ENCODE data around the gene NFYB. TPM values are rescaled to one million over a fixed set of nuclear protein-coding genes. Genes with fewer than 3 reads are reported as not detected.

NFYB gene
- total and polyA plus RNA-seq, 4 donors: 15.5 to 33.0 (median 24.5) TPM

- no peaks in the 10 kb centered on the region for H3K4me1 ChIP-seq (ENCODE audit: control insufficient read depth in 5 of 5, insufficient read depth in 5 of 5, low read length in 5 of 5)
- WGBS, 2 donors: 97 to 98% methylated on average over 3 of the region's 3 CpGs
- no peaks in the 10 kb centered on the region for H3K27me3 ChIP-seq (ENCODE audit: control insufficient read depth in 3 of 3, insufficient read depth in 3 of 3, low read length in 2 of 3)
Measured at GRCh38 chr12:104094284-104094683, 43.7 kb downstream of the NFYB start.

GRCh38 chr12:104091136-104091535, 46.9 kb downstream of the NFYB start:
- Histone ChIP-seq H3K27me3 (ENCODE audit: control insufficient read depth in 3 of 3, insufficient read depth in 3 of 3, low read length in 2 of 3) (no peaks in the 10 kb centered on the region), H3K9me3 (ENCODE audit: control insufficient read depth in 4 of 4, insufficient read depth in 3 of 4, low read length in 3 of 4) (no peaks in the 10 kb centered on the region), H3K4me1 (ENCODE audit: control insufficient read depth in 5 of 5, insufficient read depth in 5 of 5, low read length in 5 of 5) (no peaks in the 10 kb centered on the region), H3K36me3 (ENCODE audit: control insufficient read depth in 4 of 4, insufficient read depth in 4 of 4, low read length in 4 of 4) (peaks cover 12 to 36% (median 33%) of the 10 kb centered on the region in 4 donors), H3K9ac (ENCODE audit: insufficient read depth in 1 of 2, low read length in 2 of 2) (no peak overlapping the region), H3K27ac (ENCODE audit: low read depth in 1 of 2, low read length in 1 of 2) (no peak overlapping the region), H3K4me3 (no peak overlapping the region)
- WGBS, 2 donors: 96% methylated on average over 4 of the region's 4 CpGs
- no peak for ATAC-seq (ENCODE audit: insufficient read depth, low FRiP score)
- no peak for TF ChIP-seq CTCF (IDR thresholded peaks at IDR 0.05; ENCODE audit: control extremely low read depth, extremely low read depth)
- DNase-seq: no peak

More at GRCh38 chr12:104094284-104094683, 43.7 kb downstream of the NFYB start:
- Histone ChIP-seq H3K27ac (ENCODE audit: low read depth in 1 of 2, low read length in 1 of 2) (no peak overlapping the region), H3K36me3 (ENCODE audit: control insufficient read depth in 4 of 4, insufficient read depth in 4 of 4, low read length in 4 of 4) (peaks cover 8 to 39% (median 34%) of the 10 kb centered on the region in 4 donors), H3K9ac (ENCODE audit: insufficient read depth in 1 of 2, low read length in 2 of 2) (no peak overlapping the region), H3K4me3 (no peak overlapping the region), H3K9me3 (ENCODE audit: control insufficient read depth in 4 of 4, insufficient read depth in 3 of 4, low read length in 3 of 4) (no peaks in the 10 kb centered on the region)
- TF ChIP-seq CTCF (IDR thresholded peaks at IDR 0.05; ENCODE audit: control extremely low read depth, extremely low read depth): no peak
- DNase-seq (no peak), ATAC-seq (ENCODE audit: insufficient read depth, low FRiP score) (no peak)

GRCh38 chr12:104090685-104091084, 47.3 kb downstream of the NFYB start:
- Histone ChIP-seq H3K27me3 (ENCODE audit: control insufficient read depth in 3 of 3, insufficient read depth in 3 of 3, low read length in 2 of 3) (no peaks in the 10 kb centered on the region), H3K36me3 (ENCODE audit: control insufficient read depth in 4 of 4, insufficient read depth in 4 of 4, low read length in 4 of 4) (peaks cover 12 to 39% (median 33%) of the 10 kb centered on the region in 4 donors), H3K4me1 (ENCODE audit: control insufficient read depth in 5 of 5, insufficient read depth in 5 of 5, low read length in 5 of 5) (no peaks in the 10 kb centered on the region), H3K27ac (ENCODE audit: low read depth in 1 of 2, low read length in 1 of 2) (no peak overlapping the region), H3K4me3 (no peak overlapping the region), H3K9me3 (ENCODE audit: control insufficient read depth in 4 of 4, insufficient read depth in 3 of 4, low read length in 3 of 4) (no peaks in the 10 kb centered on the region), H3K9ac (ENCODE audit: insufficient read depth in 1 of 2, low read length in 2 of 2) (no peak overlapping the region)
- ATAC-seq (ENCODE audit: insufficient read depth, low FRiP score) (no peak), DNase-seq (no peak)
- 95 to 97% methylated on average over 1 of the region's 1 CpG for WGBS, 2 donors
- TF ChIP-seq CTCF (IDR thresholded peaks at IDR 0.05; ENCODE audit: control extremely low read depth, extremely low read depth): no peak
